GM19372 (cell line): Measurements from ENCODE around the gene DRC1.

Experiments used
- ATAC-seq: cut with Tn5 transposase; IDR thresholded peaks from one replicate; pipeline ENCODE4 v1.9.1; 2021; ENCODE audit warnings: mild to moderate bottlenecking, low read depth, moderate library complexity; ENCODE audit not compliant: unreplicated experiment

The DRC1 gene

GRCh38 chr2:26474261-26474785 lies 72.6 kb downstream of the DRC1 start:
- ATAC-seq, result no peak

- ATAC-seq, result no peak
Observed at GRCh38 chr2:26475037-26475436, 73.3 kb downstream of the DRC1 start.

- ATAC-seq, result no peak
Observed at GRCh38 chr2:26475832-26476501, 74.2 kb downstream of the DRC1 start.

GRCh38 chr2:26477126-26477910 lies 75.6 kb downstream of the DRC1 start:
- ATAC-seq, result no peak

GRCh38 chr2:26477911-26478253 lies 76.2 kb downstream of the DRC1 start, which contains the start of gene OTOF:
Gene OTOF (minus strand): TSS chr2:26478124.
- no peak for ATAC-seq

DNA sequence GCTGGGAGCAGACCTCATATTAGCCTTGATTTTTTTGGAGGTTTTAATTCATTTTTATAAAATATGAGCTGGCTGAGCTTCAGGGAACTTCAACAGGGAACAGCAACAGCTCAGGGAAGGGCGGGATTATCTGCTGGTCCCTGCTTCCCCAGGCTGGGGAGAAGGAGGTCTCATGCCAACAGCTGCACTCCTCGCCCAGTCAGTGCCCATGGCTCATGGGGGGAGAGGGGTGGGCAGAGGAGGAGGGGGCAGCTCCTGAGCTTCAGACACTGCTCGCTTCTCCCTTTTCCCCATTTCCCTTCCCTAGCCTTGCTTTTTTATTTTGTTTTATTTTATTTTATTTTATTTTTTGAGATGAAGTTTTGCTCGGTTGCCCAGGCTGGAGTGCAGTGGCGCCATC lies 76.6 kb downstream of the DRC1 start:
- no peak for ATAC-seq

DNA sequence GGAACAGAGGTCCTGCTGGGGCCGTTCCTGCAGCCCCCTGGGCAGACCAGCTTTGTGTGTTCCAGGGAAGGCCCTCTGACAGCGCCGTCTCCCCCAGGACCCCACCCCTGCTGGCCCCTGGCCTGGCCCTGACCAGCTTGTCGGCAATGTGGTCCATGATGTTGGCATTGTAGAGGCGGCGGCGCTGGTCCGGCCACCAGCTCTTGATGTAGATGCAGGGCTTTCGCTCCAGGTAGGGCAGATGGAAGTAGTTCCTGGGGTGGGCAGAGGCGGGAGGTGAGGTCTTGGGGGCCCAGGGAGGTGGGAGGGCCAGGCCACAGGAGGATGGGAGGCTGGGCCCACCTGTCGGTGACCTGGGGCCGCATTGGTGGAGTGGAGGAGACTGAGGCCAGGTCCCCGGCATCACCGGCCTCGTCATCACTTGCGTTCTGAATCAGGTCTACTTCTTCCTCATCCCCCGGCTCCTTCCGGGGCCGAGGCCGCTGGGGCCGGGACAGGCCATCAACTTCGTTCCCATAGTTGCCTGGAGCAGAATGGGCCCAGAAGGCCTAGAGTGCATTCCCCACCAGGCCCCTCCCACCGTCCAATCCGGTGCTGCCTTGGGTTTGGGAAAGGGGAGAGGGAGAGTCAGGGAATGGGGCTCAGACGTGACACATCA lies 77.5 kb downstream of the DRC1 start:
- ATAC-seq, result no peak

- ATAC-seq, result no peak
Observed at GRCh38 chr2:26479789-26480565, 78.3 kb downstream of the DRC1 start.

DNA sequence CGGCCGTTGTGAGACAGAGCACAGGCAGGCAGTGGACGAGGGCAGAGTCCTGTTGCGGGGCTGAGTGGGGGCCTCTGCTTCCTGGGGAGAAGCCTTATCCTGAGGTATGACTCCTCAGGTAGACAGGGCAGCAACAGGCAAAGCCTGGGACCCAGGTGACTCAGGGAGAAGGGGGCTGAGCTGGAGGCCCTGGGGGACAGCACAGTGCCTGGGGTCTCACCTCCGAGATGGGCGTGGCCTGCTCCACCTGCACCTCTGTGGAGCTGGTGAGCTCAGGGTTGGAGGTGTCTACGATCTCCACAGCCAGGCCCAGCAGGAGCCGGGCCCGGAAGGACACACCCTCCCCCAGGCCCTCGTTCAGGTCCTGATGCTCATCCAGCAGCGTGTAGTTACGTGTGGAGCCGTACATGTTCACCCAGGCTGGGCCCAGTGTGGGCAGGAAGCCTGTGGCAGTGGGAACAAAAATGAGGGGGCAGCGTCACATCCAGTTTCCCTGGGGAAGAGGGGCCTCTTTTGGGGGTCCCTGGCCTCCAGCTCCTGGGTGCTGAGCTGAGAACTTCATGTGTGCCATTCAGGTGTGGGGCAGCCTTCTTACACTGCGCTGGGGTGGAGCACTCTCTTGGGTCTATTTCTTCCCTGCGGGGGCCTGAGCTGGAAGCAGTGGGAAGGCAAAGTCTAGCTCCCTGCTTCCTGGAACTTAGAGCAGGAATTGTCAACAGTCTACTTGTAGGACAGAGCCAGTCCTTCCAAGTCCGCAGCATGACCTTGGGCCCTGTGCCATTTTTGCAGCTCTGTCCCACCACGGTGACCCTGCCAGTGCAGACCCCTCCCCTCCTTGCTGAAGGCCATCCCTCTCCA lies 79.1 kb downstream of the DRC1 start:
- no peak for ATAC-seq

- no peak for ATAC-seq
Observed at GRCh38 chr2:26481706-26482105, 80.0 kb downstream of the DRC1 start.

GRCh38 chr2:26482211-26483026 lies 80.7 kb downstream of the DRC1 start:
- ATAC-seq, result no peak

GRCh38 chr2:26483027-26483326 lies 81.3 kb downstream of the DRC1 start:
- ATAC-seq, result no peak

DNA sequence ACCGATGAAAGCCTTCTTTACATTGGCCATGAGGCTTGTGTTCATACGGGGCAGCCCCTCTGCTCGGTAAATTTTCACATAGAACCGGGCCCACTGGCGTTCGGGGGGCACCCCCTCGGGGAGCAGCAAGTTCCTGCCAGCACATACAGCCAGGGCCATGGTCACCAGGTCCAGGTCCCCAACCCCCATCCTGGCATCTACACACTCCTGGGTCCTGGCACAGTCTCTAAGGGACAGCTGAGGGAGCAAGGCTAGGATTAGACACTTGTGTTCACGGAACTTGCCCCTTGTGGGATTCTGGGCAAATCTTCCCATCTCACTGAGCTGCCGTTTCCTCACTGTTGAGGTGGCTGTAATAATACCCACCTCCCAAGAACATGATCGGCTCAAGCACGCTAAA lies 81.8 kb downstream of the DRC1 start:
- no peak for ATAC-seq

- ATAC-seq, result no peak
Observed at GRCh38 chr2:26483957-26484565, 82.3 kb downstream of the DRC1 start.

- no peak for ATAC-seq
Observed at GRCh38 chr2:26484579-26484978, 82.9 kb downstream of the DRC1 start.

DNA sequence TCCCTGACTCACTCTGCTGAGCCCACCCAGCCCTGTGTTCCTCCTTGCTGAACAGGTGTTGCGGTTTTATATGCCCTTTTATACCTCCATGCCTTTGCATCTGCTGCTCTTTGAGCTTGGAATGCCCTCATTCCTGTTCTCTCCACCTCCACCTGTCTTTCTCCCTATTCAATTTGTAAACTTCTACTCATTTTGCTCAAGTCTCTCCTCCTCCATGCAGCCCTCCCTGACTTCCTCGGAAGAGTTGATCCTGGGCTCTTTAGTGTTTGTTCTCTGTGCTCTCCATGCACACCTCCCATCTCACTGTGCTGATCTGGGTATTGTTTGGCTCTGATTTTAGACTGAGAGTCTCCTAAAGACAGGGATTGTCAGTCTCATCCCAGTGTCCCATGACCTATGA lies 83.4 kb downstream of the DRC1 start:
- ATAC-seq, result no peak

GRCh38 chr2:26485725-26486418 lies 84.2 kb downstream of the DRC1 start:
- no peak for ATAC-seq

- no peak for ATAC-seq
Observed at GRCh38 chr2:26486789-26487188, 85.1 kb downstream of the DRC1 start.
